DLD1 (cell line): ENCODE results near the gene PRRC2C.

Source experiments
- in situ Hi-C: cut with HindIII; loops from 2 replicates; pipeline ENCODE4 v1.10.0; 2017; ENCODE audit warnings: low sequenced_read_pairs

The PRRC2C gene

DNA sequence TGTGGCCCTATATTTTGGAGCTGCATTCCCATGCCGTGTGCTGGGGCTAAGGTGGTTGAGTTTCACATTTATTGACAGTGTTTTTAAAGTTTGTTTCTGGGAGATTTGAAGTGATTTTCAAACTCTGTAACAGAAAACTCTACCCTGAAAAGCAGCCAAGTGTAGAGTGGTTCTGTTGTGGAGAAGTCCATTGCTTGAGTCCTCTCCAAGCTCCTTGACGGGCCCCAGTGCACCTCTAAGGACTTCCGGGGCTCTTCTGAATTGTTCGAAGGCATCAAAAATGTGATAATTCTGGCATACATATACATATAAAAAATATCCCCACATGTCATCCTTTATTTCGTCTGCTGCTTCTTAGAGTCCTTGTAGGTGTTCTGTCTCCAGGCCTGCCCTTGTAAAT, 141.7 kb downstream of the PRRC2C start:
- in situ Hi-C loops, result loop anchor here (25.0 kb wide), 1 partner anchor 360 kb away; no protein-coding TSS in a partner anchor

DNA sequence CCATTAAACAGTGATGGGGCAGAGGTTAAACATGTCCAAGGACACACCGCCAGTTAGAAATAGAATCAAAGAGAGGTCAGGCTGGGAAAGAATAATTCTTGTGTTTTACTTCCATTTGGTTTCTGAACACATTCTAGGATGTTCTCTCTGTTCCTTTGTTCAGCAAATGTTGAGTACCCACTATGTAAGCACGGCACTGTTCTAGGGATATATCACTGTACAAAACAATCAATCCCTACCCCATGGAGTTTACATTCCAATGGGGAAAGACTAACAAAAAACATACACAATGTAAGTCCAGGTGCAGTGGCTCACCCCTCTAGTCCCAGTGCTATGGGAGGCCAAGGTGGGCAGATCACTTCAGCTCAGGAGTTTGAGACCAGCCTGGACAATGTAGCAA, 142.9 kb downstream of the PRRC2C start:
- in situ Hi-C loops, result loop anchor here (25.0 kb wide), 1 partner anchor 359 kb away; no protein-coding TSS in a partner anchor

DNA sequence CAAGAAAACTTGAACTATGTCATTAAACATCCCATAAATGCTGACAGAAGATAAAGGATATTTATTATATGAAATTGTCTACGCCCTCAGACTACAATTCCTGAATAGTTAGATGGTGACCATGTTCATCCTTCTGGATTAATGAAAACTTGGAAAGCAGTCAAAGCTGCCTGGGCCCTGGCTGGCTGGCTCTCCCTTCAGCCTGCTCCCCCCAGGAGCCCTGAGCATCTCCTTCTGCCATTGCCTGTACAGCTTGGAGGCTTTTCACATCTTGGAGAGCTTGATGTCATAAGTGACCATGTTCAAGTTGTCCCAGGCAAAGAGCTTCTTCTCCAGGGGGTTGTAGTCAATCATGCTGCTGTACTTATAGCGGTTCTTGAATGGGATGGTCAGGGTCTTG, 150.3 kb downstream of the PRRC2C start:
- in situ Hi-C loops, result loop anchor here (25.0 kb wide), 1 partner anchor 352 kb away; no protein-coding TSS in a partner anchor

DNA sequence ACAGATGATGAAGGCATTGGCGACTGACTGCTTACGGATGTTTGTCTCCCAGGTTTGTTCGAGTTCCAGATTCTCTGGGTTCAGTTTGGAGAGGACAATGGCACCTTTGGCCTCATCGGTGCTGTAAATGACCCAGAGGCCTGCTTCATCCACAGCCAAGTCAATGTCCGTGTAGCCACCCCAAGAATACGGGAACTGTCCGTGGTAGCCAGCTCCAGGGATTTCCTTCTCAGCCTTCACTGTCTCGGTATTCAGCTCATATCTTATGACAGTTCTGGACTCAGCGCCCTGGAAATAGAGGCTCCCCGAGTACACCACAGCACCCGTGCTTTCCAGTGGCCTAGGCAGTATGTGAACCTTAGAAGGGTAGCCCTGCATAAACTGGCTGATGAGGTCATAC, 150.8 kb downstream of the PRRC2C start:
- in situ Hi-C loops, result loop anchor here (25.0 kb wide), 1 partner anchor 351 kb away; no protein-coding TSS in a partner anchor

DNA sequence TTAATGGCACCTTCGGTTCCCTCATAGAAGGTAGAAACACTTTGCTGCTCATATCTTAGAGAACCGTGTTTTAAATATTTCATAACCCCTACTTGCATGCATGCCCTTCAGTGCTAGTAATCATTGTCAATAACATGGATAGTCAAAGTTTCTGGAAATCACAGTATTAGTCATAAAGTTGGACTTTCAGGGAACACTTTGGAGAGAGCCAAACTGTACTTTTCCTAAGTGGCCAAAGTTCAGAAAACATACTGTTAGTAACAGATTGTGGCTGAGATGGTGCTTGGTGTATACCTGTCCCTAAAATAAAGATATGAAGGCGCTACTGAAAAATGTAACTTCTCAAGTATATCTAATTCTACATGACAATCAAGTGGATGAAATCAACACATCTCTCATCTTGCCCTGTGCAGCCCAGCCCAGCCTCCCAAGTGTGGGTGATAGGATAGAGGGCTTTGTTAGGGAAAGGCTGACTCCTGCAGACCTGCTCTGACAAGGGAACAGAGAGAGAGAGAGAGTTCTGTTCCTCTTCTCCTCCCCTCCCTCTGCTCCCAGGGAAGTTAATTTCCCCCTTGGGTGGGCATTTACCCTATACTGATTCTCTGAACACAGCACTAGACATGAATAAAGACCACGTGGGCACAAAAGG, 152.7 kb downstream of the PRRC2C start:
- in situ Hi-C loops, result loop anchor here (25.0 kb wide), 1 partner anchor 349 kb away; no protein-coding TSS in a partner anchor

DNA sequence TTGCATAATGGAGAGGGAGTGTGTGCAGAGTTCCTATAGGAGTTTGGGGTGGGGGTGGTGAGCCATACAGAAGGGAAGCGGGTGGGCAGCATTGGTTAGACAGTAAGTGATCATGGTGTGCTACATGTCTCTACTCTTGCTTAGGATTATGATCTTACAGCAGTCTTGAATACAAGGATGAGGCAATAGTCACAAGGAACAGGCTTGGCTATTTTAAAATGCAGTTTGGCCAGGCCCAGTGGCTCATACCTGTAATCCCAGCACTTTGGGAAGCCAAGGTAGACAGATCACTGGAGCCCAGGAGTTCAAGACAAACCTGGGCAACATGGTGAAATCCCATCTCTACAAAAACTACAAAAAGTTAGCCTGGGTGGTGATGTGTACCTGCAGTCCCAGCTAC, 154.9 kb downstream of the PRRC2C start:
- in situ Hi-C loops, result loop anchor here (25.0 kb wide), 1 partner anchor 347 kb away; no protein-coding TSS in a partner anchor

DNA sequence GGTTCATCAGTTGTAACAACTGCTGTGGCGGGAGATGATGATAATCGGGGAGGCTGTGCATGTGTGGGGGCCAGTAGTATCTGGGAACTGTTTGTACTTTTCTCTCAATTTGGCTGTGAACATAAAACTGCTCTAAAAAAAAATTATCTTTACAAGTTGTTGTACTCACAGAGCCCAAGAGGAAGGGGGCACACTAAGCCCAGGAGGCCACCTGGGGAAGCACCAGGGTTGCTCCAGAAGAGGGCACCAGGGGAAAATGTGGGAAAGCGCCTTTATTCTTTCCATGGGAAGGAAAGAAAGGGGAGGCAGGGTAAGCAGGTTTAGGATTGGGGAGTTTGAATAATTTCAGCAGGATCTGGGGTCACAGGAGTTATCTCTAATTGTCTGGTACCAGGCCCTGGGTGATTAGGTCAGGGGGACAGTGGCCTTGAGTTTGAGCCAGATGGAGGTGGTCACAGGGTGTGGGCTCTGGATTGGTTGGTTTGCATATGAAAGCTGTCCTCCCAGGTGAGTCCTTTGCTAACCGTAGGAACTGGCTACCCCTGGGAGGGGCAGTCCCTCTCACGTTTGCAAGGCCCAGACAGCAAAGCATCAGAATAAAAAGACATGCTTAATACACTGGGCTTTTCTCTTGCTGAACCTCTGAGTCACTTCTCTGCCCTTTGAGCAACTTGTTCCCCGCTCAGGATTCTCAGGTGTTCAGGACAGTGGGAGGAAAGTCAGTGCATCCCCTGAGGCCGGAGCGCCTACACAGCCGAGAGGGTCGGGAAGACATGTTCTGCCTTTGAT, 155.9 kb downstream of the PRRC2C start:
- in situ Hi-C loops, result loop anchor here (25.0 kb wide), 1 partner anchor 346 kb away; no protein-coding TSS in a partner anchor

DNA sequence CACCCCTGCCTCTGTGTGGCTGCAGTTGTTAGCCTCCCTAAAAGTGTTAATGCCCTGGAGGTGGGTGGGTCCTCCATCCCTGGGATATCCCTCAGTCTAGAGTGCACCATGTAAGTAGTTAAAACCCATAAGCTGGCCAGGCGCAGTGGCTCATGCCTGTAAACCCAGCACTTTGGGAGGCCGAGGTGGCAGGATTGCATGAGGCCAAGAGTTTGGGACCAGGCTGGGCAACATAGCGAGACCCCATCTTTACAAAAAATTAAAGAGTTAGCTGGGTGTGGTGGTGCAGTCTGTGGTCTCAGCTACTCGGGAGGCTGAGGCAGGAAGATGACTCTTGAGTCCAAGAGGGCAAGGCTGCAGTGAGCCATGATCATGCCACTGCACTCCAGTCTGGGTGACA, 156.9 kb downstream of the PRRC2C start:
- in situ Hi-C loops, result loop anchor here (25.0 kb wide), 1 partner anchor 345 kb away; no protein-coding TSS in a partner anchor
